ENCODE measurements around the gene PTPRQ. TPM values are rescaled to one million over a fixed set of nuclear protein-coding genes. Genes with fewer than 3 reads are reported as not detected.

PTPRQ gene
- total and polyA plus RNA-seq, 9 of the 15 experiments (the other 6 are each of a cell fraction or from before 2014, with no cell fraction given), result not detected

DNA sequence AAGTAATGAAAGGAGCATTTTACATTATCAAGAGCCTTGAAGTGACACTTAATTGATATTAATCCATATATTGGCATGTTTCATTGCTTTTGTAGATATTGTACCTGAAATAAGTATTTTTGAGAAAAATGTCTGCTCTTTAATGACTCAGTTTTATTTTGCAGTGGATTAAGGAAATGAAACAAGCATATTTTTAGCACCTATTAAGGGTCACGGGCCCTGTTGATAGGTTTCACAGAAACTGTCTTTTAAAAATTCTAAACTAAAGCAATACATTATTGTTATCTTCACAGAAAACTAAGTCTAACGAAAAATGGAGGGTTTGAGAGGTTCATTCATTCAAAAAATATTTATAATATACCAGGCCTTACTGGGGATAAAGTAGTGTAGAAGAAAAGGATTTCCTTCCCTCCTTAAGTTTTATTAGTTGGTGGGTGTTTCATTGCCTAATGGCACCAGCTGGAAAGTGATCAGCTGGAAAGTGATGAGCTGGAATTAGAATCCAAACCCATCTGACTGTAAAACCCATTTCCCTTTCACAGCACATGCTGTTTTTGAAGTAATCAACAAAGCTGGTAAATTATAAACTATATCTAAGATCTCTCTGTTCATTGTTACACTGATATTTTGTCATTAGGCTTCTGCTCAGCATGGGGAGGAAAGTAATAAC lies 54.2 kb downstream of the PTPRQ start:
- H3K4me1 ChIP-seq (replicated peaks in 1 of 2; ENCODE audit: control insufficient read depth in 2 of 2, insufficient read depth in 2 of 2, low read length in 2 of 2), result no peaks in the 10 kb centered on the region
- in situ Hi-C loops (cut with MboI), result no loop called here
- H3K4me3 ChIP-seq, result no peak overlapping the region
- CTCF ChIA-PET (ENCODE audit: low intra/inter-chr PET ratio), result no interaction called here
- WGBS (ENCODE audit: insufficient coverage, low coverage, missing lambda C conversion rate), result 0% methylated on average over 2 of the region's 2 CpGs
- POLR2A ChIA-PET, result no interaction called here
- no peaks in the 10 kb centered on the region for H4K20me1 ChIP-seq (replicated peaks; ENCODE audit: control insufficient read depth, insufficient read depth, low read length)
- no peak overlapping the region for H3K9ac ChIP-seq (ENCODE audit: insufficient read depth in 1 of 2, low read depth in 2 of 2, low read length in 2 of 2)
- H3K79me2 ChIP-seq (ENCODE audit: control insufficient read depth, insufficient read depth, low read length), result no peaks in the 10 kb centered on the region
- H2AFZ ChIP-seq (ENCODE audit: low read depth, low read length), result no peak overlapping the region
- DNase-seq (ENCODE audit: extremely low read depth in 1 of 4, low spot score in 3 of 4) (no peak), ATAC-seq (no peak), FAIRE-seq (no peak)
- H3K27me3 ChIP-seq (ENCODE audit: control insufficient read depth in 2 of 2, insufficient read depth in 2 of 2, low read length in 2 of 2), result no peaks in the 10 kb centered on the region
- BruUV-seq (replicated peaks), result no TSS peak
- intact Hi-C loops (cut with micrococcal nuclease), result no loop called here
- no peak overlapping the region for H3K4me2 ChIP-seq (ENCODE audit: insufficient read depth, low read length)
- H3K36me3 ChIP-seq (ENCODE audit: control insufficient read depth, insufficient read depth, low read length), result no peaks in the 10 kb centered on the region
- H3K9me1 ChIP-seq (ENCODE audit: control insufficient read depth, insufficient read depth, low read length), result no peaks in the 10 kb centered on the region
- H3K9me3 ChIP-seq (replicated peaks; ENCODE audit: control insufficient read depth, insufficient read depth, low read depth, low read length), result no peaks in the 10 kb centered on the region
- H3K27ac ChIP-seq (ENCODE audit: extremely low read depth, low read depth, low read length), result no peak overlapping the region
- no peak for TF ChIP-seq EZH2 (IDR thresholded peaks at IDR 0.05; ENCODE audit: borderline replicate concordance, low read depth, low read length)
- no peak for TF ChIP-seq NFYB (IDR thresholded peaks at IDR 0.05; ENCODE audit: extremely low read depth, insufficient read length)
- TF ChIP-seq, protein P1, sequence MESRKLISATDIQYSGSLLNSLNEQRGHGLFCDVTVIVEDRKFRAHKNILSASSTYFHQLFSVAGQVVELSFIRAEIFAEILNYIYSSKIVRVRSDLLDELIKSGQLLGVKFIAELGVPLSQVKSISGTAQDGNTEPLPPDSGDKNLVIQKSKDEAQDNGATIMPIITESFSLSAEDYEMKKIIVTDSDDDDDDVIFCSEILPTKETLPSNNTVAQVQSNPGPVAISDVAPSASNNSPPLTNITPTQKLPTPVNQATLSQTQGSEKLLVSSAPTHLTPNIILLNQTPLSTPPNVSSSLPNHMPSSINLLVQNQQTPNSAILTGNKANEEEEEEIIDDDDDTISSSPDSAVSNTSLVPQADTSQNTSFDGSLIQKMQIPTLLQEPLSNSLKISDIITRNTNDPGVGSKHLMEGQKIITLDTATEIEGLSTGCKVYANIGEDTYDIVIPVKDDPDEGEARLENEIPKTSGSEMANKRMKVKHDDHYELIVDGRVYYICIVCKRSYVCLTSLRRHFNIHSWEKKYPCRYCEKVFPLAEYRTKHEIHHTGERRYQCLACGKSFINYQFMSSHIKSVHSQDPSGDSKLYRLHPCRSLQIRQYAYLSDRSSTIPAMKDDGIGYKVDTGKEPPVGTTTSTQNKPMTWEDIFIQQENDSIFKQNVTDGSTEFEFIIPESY (CRISPR knock-in tag; IDR thresholded peaks at IDR 0.05), result no peak
- TF ChIP-seq POU5F1 (IDR thresholded peaks at IDR 0.05; ENCODE audit: borderline replicate concordance, low read depth, low read length, partially characterized antibody), result no peak
- TF ChIP-seq, protein P2, sequence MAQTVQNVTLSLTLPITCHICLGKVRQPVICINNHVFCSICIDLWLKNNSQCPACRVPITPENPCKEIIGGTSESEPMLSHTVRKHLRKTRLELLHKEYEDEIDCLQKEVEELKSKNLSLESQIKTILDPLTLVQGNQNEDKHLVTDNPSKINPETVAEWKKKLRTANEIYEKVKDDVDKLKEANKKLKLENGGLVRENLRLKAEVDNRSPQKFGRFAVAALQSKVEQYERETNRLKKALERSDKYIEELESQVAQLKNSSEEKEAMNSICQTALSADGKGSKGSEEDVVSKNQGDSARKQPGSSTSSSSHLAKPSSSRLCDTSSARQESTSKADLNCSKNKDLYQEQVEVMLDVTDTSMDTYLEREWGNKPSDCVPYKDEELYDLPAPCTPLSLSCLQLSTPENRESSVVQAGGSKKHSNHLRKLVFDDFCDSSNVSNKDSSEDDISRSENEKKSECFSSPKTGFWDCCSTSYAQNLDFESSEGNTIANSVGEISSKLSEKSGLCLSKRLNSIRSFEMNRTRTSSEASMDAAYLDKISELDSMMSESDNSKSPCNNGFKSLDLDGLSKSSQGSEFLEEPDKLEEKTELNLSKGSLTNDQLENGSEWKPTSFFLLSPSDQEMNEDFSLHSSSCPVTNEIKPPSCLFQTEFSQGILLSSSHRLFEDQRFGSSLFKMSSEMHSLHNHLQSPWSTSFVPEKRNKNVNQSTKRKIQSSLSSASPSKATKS (CRISPR knock-in tag; IDR thresholded peaks at IDR 0.05), result no peak
- no peak for TF ChIP-seq HMGN3 (IDR thresholded peaks at IDR 0.05; ENCODE audit: borderline replicate concordance, extremely low read depth, insufficient read length, low read depth, low read length)
- no peak for TF ChIP-seq ZNF766 (CRISPR knock-in tag; conservative IDR thresholded peaks at IDR 0.05)
- TF ChIP-seq SETDB1 (IDR thresholded peaks at IDR 0.05; ENCODE audit: low read length), result no peak
- no peak for TF ChIP-seq ZNF23 (CRISPR knock-in tag; IDR thresholded peaks at IDR 0.05)
- TF ChIP-seq TAF7 (tag; IDR thresholded peaks at IDR 0.05), result no peak
- TF ChIP-seq, protein P3, sequence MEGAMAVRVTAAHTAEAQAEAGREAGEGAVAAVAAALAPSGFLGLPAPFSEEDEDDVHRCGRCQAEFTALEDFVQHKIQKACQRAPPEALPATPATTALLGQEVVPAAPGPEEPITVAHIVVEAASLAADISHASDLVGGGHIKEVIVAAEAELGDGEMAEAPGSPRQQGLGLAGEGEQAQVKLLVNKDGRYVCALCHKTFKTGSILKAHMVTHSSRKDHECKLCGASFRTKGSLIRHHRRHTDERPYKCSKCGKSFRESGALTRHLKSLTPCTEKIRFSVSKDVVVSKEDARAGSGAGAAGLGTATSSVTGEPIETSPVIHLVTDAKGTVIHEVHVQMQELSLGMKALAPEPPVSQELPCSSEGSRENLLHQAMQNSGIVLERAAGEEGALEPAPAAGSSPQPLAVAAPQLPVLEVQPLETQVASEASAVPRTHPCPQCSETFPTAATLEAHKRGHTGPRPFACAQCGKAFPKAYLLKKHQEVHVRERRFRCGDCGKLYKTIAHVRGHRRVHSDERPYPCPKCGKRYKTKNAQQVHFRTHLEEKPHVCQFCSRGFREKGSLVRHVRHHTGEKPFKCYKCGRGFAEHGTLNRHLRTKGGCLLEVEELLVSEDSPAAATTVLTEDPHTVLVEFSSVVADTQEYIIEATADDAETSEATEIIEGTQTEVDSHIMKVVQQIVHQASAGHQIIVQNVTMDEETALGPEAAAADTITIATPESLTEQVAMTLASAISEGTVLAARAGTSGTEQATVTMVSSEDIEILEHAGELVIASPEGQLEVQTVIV (CRISPR knock-in tag; IDR thresholded peaks at IDR 0.05; ENCODE audit: borderline replicate concordance), result no peak
- TF ChIP-seq ZNF77 (CRISPR knock-in tag; IDR thresholded peaks at IDR 0.05), result no peak
- TF ChIP-seq PRPF4 (IDR thresholded peaks at IDR 0.05; ENCODE audit: insufficient read depth, low read depth, low read length, poor library complexity, severe bottlenecking), result no peak

All from K562 (cell line).